ENCODE results near the gene KRT82. TPM values are rescaled to one million over a fixed set of nuclear protein-coding genes. Genes with fewer than 3 reads are reported as not detected.

KRT82 gene
- total RNA-seq, 1 donor from 2014 or later: not detected

GRCh38 chr12:52362118-52362726 is 43.9 kb downstream of the KRT82 start:
- no peaks in the 10 kb centered on the region for H3K4me1 ChIP-seq
- no peak overlapping the region for H3K27ac ChIP-seq
- H3K27me3 ChIP-seq: no peaks in the 10 kb centered on the region
- no peak for DNase-seq (ENCODE audit: extremely low spot score in 2 of 2)
- intact Hi-C loops (cut with DNase I): no loop called here
- H3K9me3 ChIP-seq: no peaks in the 10 kb centered on the region
- TF ChIP-seq POLR2AphosphoS5 (IDR thresholded peaks at IDR 0.05; ENCODE audit: insufficient read depth in 1 of 2, low read depth in 1 of 2): no peak
- TF ChIP-seq POLR2A (IDR thresholded peaks at IDR 0.05): no peak
- no peak for TF ChIP-seq CTCF (IDR thresholded peaks at IDR 0.05)
- H3K4me3 ChIP-seq: no peak overlapping the region
- no peaks in the 10 kb centered on the region for H3K36me3 ChIP-seq

GRCh38 chr12:52361553-52361952 is 44.6 kb downstream of the KRT82 start:
- Histone ChIP-seq H3K9me3 (no peaks in the 10 kb centered on the region), H3K4me1 (no peaks in the 10 kb centered on the region), H3K36me3 (no peaks in the 10 kb centered on the region), H3K27ac (no peak overlapping the region), H3K4me3 (no peak overlapping the region), H3K27me3 (no peaks in the 10 kb centered on the region)
- TF ChIP-seq POLR2A (IDR thresholded peaks at IDR 0.05) (no peak), POLR2AphosphoS5 (IDR thresholded peaks at IDR 0.05; ENCODE audit: insufficient read depth in 1 of 2, low read depth in 1 of 2) (no peak), CTCF (IDR thresholded peaks at IDR 0.05) (no peak)
- intact Hi-C loops (cut with DNase I): no loop called here
- DNase-seq (ENCODE audit: extremely low spot score in 2 of 2): no peak

GRCh38 chr12:52360663-52361271 is 45.4 kb downstream of the KRT82 start:
- Histone ChIP-seq H3K9me3 (no peaks in the 10 kb centered on the region), H3K27ac (no peak overlapping the region), H3K4me3 (no peak overlapping the region), H3K36me3 (no peaks in the 10 kb centered on the region), H3K27me3 (no peaks in the 10 kb centered on the region), H3K4me1 (no peaks in the 10 kb centered on the region)
- TF ChIP-seq POLR2AphosphoS5 (IDR thresholded peaks at IDR 0.05; ENCODE audit: insufficient read depth in 1 of 2, low read depth in 1 of 2) (no peak), CTCF (IDR thresholded peaks at IDR 0.05) (no peak), POLR2A (IDR thresholded peaks at IDR 0.05) (no peak)
- DNase-seq (ENCODE audit: extremely low spot score in 2 of 2): no peak
- intact Hi-C loops (cut with DNase I): no loop called here

- intact Hi-C loops (cut with DNase I): no loop called here
- H3K27me3 ChIP-seq: no peaks in the 10 kb centered on the region
- DNase-seq (ENCODE audit: extremely low spot score in 2 of 2): no peak
- no peaks in the 10 kb centered on the region for H3K9me3 ChIP-seq
- H3K36me3 ChIP-seq: no peaks in the 10 kb centered on the region
- no peak overlapping the region for H3K27ac ChIP-seq
- H3K4me1 ChIP-seq: no peaks in the 10 kb centered on the region
- H3K4me3 ChIP-seq: no peak overlapping the region
- TF ChIP-seq CTCF (IDR thresholded peaks at IDR 0.05): no peak
These were observed 46.0 kb downstream of the KRT82 start for GRCh38 chr12:52360106-52360662.

GRCh38 chr12:52359621-52360061 is 46.5 kb downstream of the KRT82 start:
- no peaks in the 10 kb centered on the region for H3K4me1 ChIP-seq
- H3K9me3 ChIP-seq: no peaks in the 10 kb centered on the region
- no peak overlapping the region for H3K27ac ChIP-seq
- no peaks in the 10 kb centered on the region for H3K36me3 ChIP-seq
- DNase-seq (ENCODE audit: extremely low spot score in 2 of 2): no peak
- H3K27me3 ChIP-seq: no peaks in the 10 kb centered on the region
- intact Hi-C loops (cut with DNase I): no loop called here
- H3K4me3 ChIP-seq: no peak overlapping the region
- no peak for TF ChIP-seq CTCF (IDR thresholded peaks at IDR 0.05)
- TF ChIP-seq POLR2A (IDR thresholded peaks at IDR 0.05): no peak
- no peak for TF ChIP-seq POLR2AphosphoS5 (IDR thresholded peaks at IDR 0.05; ENCODE audit: insufficient read depth in 1 of 2, low read depth in 1 of 2)

All from vagina (tissue), 2 donors.